OCI-LY3 (cell line): ENCODE data around the gene SARS1.

Source experiments
- CTCF ChIP-seq: fragments of 200-600, 300-600 bp; sonication (generic); IDR thresholded peaks from 2 replicates; pipeline ENCODE4 v1.5.1; 2014; ENCODE audit warnings: antibody characterized with exemption, low read length, low read depth
- EZH2phosphoT487 ChIP-seq: fragments of 200-600 bp; shearing (Covaris generic); IDR thresholded peaks from 2 replicates; pipeline ENCODE4 v1.6.1; 2018; ENCODE audit warnings: antibody characterized with exemption, mixed run types, low read depth

- TF ChIP-seq CTCF (no peak), EZH2phosphoT487 (no peak)
Measured at GRCh38 chr1:109255097-109255651, 41.5 kb downstream of the SARS1 start.
